A673 (cell line): Measurements from ENCODE around the gene CPXM2.

ENCODE experiments used
- EZH2 ChIP-seq: fragments of 200-600 bp; sonication (generic); IDR thresholded peaks from 2 replicates; pipeline ENCODE4 v1.6.1; 2017; ENCODE audit warnings: borderline replicate concordance, low read depth, mild to moderate bottlenecking, mixed read lengths, antibody characterized with exemption, low read length; ENCODE audit not compliant: poor library complexity, severe bottlenecking
- TF ChIP-seq, protein P1 (sequence below): fragments of 300-800, 200-600 bp; sonication (generic); conservative IDR thresholded peaks from 2 replicates; pipeline ENCODE4 v1.5.1; 2017; ENCODE audit warnings: low read depth, mild to moderate bottlenecking, antibody characterized with exemption, low read length, moderate library complexity, mixed read lengths

- TF ChIP-seq, protein P1, sequence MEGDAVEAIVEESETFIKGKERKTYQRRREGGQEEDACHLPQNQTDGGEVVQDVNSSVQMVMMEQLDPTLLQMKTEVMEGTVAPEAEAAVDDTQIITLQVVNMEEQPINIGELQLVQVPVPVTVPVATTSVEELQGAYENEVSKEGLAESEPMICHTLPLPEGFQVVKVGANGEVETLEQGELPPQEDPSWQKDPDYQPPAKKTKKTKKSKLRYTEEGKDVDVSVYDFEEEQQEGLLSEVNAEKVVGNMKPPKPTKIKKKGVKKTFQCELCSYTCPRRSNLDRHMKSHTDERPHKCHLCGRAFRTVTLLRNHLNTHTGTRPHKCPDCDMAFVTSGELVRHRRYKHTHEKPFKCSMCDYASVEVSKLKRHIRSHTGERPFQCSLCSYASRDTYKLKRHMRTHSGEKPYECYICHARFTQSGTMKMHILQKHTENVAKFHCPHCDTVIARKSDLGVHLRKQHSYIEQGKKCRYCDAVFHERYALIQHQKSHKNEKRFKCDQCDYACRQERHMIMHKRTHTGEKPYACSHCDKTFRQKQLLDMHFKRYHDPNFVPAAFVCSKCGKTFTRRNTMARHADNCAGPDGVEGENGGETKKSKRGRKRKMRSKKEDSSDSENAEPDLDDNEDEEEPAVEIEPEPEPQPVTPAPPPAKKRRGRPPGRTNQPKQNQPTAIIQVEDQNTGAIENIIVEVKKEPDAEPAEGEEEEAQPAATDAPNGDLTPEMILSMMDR = no peak
- TF ChIP-seq EZH2 = no peak
Observed at GRCh38 chr10:123809632-123810031, 82.0 kb downstream of the CPXM2 start.
